Activated effector memory CD4-positive, alpha-beta T cell treated with Interleukin-2 at 50 U/mL for 16 hours (primary cell): Measurements from ENCODE around the gene C15orf39.
"Not testable (repeated sequence)": the region's sequence is repeated elsewhere in the genome, so short reads cannot be mapped to it uniquely, and the experiment has no call there.

Source experiments
- DNase-seq: peaks from one replicate; pipeline ENCODE4 v3.0.0-alpha.2; 2020

C15orf39 gene

GRCh38 chr15:75201616-75202250 is at the start of gene C15orf39:
TSS of gene C15orf39 (plus strand) at chr15:75201882. CDS start at chr15:75206049, 4,167 bp downstream.
- DNase-seq = peak; percentile 70

- DNase-seq = no peak
Observed at GRCh38 chr15:75152382-75153079, 49.2 kb upstream of the C15orf39 start.

GRCh38 chr15:75153087-75153486 is 48.6 kb upstream of the C15orf39 start:
- no peak for DNase-seq

- no peak for DNase-seq
Observed at GRCh38 chr15:75153565-75154276, 48.0 kb upstream of the C15orf39 start.

GRCh38 chr15:75154461-75155062 is 47.1 kb upstream of the C15orf39 start:
- DNase-seq = no peak

- no peak for DNase-seq
Observed at GRCh38 chr15:75156326-75157215, 45.1 kb upstream of the C15orf39 start.

- no peak for DNase-seq
Observed at GRCh38 chr15:75158402-75158801, 43.3 kb upstream of the C15orf39 start.

- DNase-seq = no peak
Observed at GRCh38 chr15:75159244-75159643, 42.4 kb upstream of the C15orf39 start.

- DNase-seq = no peak
Observed at GRCh38 chr15:75161106-75161916, 40.4 kb upstream of the C15orf39 start.

GRCh38 chr15:75161917-75162414 is 39.7 kb upstream of the C15orf39 start:
- DNase-seq = no peak

- DNase-seq = no peak
Observed at GRCh38 chr15:75163150-75163564, 38.5 kb upstream of the C15orf39 start.

- DNase-seq = no peak
Observed at GRCh38 chr15:75164625-75165350, 36.9 kb upstream of the C15orf39 start.

- DNase-seq = not testable (repeated sequence)
Observed at GRCh38 chr15:75166489-75167063, 35.1 kb upstream of the C15orf39 start.

- no peak for DNase-seq
Observed at GRCh38 chr15:75167588-75168350, 33.9 kb upstream of the C15orf39 start.

- DNase-seq = no peak
Observed at GRCh38 chr15:75168374-75168773, 33.3 kb upstream of the C15orf39 start.

- no peak for DNase-seq
Observed at GRCh38 chr15:75170203-75170602, 31.5 kb upstream of the C15orf39 start.

GRCh38 chr15:75170711-75171341 is 30.9 kb upstream of the C15orf39 start:
- DNase-seq = no peak

- no peak for DNase-seq
Observed at GRCh38 chr15:75171408-75171807, 30.3 kb upstream of the C15orf39 start.

- DNase-seq = no peak
Observed at GRCh38 chr15:75172284-75172820, 29.3 kb upstream of the C15orf39 start.
